ENCODE data around the gene HFE. TPM values are rescaled to one million over a fixed set of nuclear protein-coding genes. Genes with fewer than 3 reads are reported as not detected.
A peak's percentile ranks its signal among the peaks of the same experiment; 100 is the strongest.

Gene HFE
- total and polyA plus RNA-seq, 2 of the 13 experiments (the other 11 are each of a cell fraction or from before 2014, with no cell fraction given), result 3.7 to 6.3 TPM

DNA sequence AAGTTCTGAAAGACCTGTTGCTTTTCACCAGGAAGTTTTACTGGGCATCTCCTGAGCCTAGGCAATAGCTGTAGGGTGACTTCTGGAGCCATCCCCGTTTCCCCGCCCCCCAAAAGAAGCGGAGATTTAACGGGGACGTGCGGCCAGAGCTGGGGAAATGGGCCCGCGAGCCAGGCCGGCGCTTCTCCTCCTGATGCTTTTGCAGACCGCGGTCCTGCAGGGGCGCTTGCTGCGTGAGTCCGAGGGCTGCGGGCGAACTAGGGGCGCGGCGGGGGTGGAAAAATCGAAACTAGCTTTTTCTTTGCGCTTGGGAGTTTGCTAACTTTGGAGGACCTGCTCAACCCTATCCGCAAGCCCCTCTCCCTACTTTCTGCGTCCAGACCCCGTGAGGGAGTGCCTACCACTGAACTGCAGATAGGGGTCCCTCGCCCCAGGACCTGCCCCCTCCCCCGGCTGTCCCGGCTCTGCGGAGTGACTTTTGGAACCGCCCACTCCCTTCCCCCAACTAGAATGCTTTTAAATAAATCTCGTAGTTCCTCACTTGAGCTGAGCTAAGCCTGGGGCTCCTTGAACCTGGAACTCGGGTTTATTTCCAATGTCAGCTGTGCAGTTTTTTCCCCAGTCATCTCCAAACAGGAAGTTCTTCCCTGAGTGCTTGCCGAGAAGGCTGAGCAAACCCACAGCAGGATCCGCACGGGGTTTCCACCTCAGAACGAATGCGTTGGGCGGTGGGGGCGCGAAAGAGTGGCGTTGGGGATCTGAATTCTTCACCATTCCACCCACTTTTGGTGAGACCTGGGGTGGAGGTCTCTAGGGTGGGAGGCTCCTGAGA, at the start of gene HFE (continued):
- TF ChIP-seq CAMTA2 (CRISPR knock-in tag; IDR thresholded peaks at IDR 0.05; ENCODE audit: borderline replicate concordance), result 0 out of 2 replicates have a peak, but pooled peaks have one; percentile 38
- 0 out of 2 replicates have a peak, but pooled peaks have one; percentile 23 for TF ChIP-seq NCOA1 (CRISPR knock-in tag; IDR thresholded peaks at IDR 0.05)
- TF ChIP-seq GLI4 (CRISPR knock-in tag; IDR thresholded peaks at IDR 0.05; ENCODE audit: borderline replicate concordance), result no peak
- no peak for TF ChIP-seq ZNF282 (IDR thresholded peaks at IDR 0.05; ENCODE audit: partially characterized antibody)
- no peak for TF ChIP-seq MTF1 (CRISPR knock-in tag; IDR thresholded peaks at IDR 0.05)
- TF ChIP-seq ZNF75D (CRISPR knock-in tag; IDR thresholded peaks at IDR 0.05; ENCODE audit: borderline replicate concordance), result no peak
- TF ChIP-seq ZNF678 (CRISPR knock-in tag; IDR thresholded peaks at IDR 0.05), result peak; percentile 64; the same call in 1 of the 2 replicates
- TF ChIP-seq, protein P1, sequence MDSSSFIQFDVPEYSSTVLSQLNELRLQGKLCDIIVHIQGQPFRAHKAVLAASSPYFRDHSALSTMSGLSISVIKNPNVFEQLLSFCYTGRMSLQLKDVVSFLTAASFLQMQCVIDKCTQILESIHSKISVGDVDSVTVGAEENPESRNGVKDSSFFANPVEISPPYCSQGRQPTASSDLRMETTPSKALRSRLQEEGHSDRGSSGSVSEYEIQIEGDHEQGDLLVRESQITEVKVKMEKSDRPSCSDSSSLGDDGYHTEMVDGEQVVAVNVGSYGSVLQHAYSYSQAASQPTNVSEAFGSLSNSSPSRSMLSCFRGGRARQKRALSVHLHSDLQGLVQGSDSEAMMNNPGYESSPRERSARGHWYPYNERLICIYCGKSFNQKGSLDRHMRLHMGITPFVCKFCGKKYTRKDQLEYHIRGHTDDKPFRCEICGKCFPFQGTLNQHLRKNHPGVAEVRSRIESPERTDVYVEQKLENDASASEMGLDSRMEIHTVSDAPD (CRISPR knock-in tag; IDR thresholded peaks at IDR 0.05), result no peak
- no peak for TF ChIP-seq NFE2 (CRISPR knock-in tag; IDR thresholded peaks at IDR 0.05)
- no peak for TF ChIP-seq SATB2 (CRISPR knock-in tag; IDR thresholded peaks at IDR 0.05)
- peak; percentile 52 for TF ChIP-seq GATAD2A (CRISPR knock-in tag; IDR thresholded peaks at IDR 0.05)
- TF ChIP-seq, protein P2, sequence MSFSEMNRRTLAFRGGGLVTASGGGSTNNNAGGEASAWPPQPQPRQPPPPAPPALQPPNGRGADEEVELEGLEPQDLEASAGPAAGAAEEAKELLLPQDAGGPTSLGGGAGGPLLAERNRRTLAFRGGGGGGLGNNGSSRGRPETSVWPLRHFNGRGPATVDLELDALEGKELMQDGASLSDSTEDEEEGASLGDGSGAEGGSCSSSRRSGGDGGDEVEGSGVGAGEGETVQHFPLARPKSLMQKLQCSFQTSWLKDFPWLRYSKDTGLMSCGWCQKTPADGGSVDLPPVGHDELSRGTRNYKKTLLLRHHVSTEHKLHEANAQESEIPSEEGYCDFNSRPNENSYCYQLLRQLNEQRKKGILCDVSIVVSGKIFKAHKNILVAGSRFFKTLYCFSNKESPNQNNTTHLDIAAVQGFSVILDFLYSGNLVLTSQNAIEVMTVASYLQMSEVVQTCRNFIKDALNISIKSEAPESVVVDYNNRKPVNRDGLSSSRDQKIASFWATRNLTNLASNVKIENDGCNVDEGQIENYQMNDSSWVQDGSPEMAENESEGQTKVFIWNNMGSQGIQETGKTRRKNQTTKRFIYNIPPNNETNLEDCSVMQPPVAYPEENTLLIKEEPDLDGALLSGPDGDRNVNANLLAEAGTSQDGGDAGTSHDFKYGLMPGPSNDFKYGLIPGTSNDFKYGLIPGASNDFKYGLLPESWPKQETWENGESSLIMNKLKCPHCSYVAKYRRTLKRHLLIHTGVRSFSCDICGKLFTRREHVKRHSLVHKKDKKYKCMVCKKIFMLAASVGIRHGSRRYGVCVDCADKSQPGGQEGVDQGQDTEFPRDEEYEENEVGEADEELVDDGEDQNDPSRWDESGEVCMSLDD (CRISPR knock-in tag; IDR thresholded peaks at IDR 0.05; ENCODE audit: borderline replicate concordance), result no peak
- TF ChIP-seq, protein P3, sequence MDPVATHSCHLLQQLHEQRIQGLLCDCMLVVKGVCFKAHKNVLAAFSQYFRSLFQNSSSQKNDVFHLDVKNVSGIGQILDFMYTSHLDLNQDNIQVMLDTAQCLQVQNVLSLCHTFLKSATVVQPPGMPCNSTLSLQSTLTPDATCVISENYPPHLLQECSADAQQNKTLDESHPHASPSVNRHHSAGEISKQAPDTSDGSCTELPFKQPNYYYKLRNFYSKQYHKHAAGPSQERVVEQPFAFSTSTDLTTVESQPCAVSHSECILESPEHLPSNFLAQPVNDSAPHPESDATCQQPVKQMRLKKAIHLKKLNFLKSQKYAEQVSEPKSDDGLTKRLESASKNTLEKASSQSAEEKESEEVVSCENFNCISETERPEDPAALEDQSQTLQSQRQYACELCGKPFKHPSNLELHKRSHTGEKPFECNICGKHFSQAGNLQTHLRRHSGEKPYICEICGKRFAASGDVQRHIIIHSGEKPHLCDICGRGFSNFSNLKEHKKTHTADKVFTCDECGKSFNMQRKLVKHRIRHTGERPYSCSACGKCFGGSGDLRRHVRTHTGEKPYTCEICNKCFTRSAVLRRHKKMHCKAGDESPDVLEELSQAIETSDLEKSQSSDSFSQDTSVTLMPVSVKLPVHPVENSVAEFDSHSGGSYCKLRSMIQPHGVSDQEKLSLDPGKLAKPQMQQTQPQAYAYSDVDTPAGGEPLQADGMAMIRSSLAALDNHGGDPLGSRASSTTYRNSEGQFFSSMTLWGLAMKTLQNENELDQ (CRISPR knock-in tag; IDR thresholded peaks at IDR 0.05; ENCODE audit: borderline replicate concordance), result no peak
- TF ChIP-seq JUN (CRISPR knock-in tag; IDR thresholded peaks at IDR 0.05), result no peak
- TF ChIP-seq SKI (IDR thresholded peaks at IDR 0.05; ENCODE audit: partially characterized antibody), result no peak
- no peak for TF ChIP-seq ZEB1 (IDR thresholded peaks at IDR 0.05; ENCODE audit: insufficient replicate concordance, low read depth)
- TF ChIP-seq, protein P4, sequence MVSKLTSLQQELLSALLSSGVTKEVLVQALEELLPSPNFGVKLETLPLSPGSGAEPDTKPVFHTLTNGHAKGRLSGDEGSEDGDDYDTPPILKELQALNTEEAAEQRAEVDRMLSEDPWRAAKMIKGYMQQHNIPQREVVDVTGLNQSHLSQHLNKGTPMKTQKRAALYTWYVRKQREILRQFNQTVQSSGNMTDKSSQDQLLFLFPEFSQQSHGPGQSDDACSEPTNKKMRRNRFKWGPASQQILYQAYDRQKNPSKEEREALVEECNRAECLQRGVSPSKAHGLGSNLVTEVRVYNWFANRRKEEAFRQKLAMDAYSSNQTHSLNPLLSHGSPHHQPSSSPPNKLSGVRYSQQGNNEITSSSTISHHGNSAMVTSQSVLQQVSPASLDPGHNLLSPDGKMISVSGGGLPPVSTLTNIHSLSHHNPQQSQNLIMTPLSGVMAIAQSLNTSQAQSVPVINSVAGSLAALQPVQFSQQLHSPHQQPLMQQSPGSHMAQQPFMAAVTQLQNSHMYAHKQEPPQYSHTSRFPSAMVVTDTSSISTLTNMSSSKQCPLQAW (CRISPR knock-in tag; IDR thresholded peaks at IDR 0.05), result peak; percentile 88
- 0 out of 2 replicates have a peak, but pooled peaks have one; percentile 8 for TF ChIP-seq ZNF747 (CRISPR knock-in tag; IDR thresholded peaks at IDR 0.05; ENCODE audit: borderline replicate concordance)
- TF ChIP-seq RXRB (CRISPR knock-in tag; IDR thresholded peaks at IDR 0.05; ENCODE audit: borderline replicate concordance), result peak; percentile 28; the same call in 1 of the 2 replicates
- peak; percentile 46 for TF ChIP-seq ZMYM4 (CRISPR knock-in tag; IDR thresholded peaks at IDR 0.05)
